ENCODE data around the gene FAM118A.
A peak's percentile ranks its signal among the peaks of the same experiment; 100 is the strongest.

Gene FAM118A

DNA sequence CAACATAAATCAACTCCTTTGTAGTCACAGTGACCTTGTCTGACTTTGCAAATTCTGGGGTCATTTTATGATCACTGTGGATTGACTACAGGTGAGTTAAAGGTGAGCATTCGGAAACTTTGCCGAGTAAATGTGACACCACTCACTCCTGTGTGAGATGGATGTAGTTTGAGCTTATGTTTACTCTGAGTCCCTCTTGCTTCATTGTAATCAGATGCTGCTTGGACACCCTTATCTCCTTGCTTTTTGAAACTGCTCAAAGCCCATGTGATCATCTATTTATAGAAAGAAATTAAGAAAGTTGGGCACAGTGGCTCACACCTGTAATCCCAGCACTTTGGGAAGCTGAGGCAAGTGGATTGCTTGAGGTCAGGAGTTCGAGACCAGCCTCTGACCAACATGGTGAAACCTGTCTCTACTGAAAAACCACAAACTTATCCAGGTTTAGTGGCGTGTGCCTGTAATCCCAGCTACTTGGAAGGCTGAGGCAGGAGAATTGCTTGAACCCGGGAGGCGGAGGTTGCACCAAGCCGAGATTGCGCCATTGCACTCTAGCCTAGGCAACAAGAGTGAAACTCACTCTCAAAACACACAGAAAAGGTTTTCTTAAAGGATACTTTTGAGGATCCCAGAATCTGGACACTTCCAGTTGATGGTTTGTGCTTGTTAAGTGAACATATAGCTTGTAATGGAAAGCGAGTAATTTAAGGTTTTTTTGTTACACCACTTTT lies 7.2 kb downstream of the FAM118A start:
- DNase-seq (ENCODE audit: low spot score), result no peak
- TF ChIP-seq, protein P1, sequence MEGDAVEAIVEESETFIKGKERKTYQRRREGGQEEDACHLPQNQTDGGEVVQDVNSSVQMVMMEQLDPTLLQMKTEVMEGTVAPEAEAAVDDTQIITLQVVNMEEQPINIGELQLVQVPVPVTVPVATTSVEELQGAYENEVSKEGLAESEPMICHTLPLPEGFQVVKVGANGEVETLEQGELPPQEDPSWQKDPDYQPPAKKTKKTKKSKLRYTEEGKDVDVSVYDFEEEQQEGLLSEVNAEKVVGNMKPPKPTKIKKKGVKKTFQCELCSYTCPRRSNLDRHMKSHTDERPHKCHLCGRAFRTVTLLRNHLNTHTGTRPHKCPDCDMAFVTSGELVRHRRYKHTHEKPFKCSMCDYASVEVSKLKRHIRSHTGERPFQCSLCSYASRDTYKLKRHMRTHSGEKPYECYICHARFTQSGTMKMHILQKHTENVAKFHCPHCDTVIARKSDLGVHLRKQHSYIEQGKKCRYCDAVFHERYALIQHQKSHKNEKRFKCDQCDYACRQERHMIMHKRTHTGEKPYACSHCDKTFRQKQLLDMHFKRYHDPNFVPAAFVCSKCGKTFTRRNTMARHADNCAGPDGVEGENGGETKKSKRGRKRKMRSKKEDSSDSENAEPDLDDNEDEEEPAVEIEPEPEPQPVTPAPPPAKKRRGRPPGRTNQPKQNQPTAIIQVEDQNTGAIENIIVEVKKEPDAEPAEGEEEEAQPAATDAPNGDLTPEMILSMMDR (IDR thresholded peaks at IDR 0.05; ENCODE audit: borderline replicate concordance, control extremely low read depth, extremely low read depth, insufficient read depth, missing control alignments), result no peak
- in situ Hi-C loops (cut with MboI; ENCODE audit: low sequenced_read_pairs, unreplicated experiment), result no loop called here

DNA sequence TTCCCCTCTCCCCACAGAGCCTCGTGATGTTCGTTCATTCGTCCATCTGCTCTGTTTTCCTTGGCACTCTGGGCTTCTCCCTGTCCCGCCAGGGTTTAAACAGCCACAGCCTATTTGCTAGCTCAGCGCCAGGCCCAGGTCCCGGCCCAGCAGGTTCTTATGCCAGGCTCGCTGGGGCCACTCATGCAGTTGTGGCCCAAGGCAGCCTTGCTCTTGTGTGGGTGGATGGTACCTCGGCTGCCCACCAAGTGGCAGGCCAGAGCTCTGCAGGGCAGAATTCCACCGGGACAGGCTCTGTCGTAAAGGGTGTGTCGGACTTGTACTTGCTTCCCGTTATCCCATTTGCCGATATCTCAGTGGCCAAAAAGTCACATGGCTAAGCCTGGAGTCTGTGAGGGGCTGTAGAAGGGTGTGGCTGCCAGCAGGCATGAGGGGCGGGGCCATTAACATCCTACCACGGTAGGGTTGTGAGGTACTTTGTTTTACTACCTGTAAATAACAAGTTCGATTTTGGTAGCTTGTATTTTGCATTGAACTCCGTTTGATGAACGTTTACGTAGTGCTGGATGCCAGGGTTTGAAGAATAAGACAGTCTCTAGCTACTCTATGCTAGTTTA lies 7.9 kb downstream of the FAM118A start:
- DNase-seq (ENCODE audit: low spot score), result no peak
- in situ Hi-C loops (cut with MboI; ENCODE audit: low sequenced_read_pairs, unreplicated experiment), result no loop called here
- TF ChIP-seq, protein P1 (IDR thresholded peaks at IDR 0.05; ENCODE audit: borderline replicate concordance, control extremely low read depth, extremely low read depth, insufficient read depth, missing control alignments), result no peak

DNA sequence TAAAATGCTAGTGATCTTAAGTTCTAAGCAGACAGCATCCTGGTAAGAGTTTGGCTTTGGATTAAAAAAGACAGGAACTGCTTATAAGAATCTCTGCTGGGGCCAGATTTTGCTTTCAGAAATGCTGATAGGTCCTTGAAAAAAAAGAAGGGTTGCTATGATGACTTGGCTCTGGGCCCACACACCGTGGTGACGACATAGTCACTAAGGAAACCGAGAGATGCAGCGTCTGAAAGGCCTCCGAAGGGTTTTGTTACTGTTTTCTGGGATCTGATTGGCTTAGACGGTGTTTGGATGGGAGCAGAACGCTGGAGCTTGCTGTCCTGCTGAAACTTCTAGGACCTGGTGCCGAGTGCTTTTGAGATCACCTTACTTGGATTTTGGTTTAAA lies 8.4 kb downstream of the FAM118A start:
- DNase-seq (ENCODE audit: low spot score), result peak; percentile 86
- in situ Hi-C loops (cut with MboI; ENCODE audit: low sequenced_read_pairs, unreplicated experiment), result no loop called here
- TF ChIP-seq, protein P1 (IDR thresholded peaks at IDR 0.05; ENCODE audit: borderline replicate concordance, control extremely low read depth, extremely low read depth, insufficient read depth, missing control alignments), result no peak

DNA sequence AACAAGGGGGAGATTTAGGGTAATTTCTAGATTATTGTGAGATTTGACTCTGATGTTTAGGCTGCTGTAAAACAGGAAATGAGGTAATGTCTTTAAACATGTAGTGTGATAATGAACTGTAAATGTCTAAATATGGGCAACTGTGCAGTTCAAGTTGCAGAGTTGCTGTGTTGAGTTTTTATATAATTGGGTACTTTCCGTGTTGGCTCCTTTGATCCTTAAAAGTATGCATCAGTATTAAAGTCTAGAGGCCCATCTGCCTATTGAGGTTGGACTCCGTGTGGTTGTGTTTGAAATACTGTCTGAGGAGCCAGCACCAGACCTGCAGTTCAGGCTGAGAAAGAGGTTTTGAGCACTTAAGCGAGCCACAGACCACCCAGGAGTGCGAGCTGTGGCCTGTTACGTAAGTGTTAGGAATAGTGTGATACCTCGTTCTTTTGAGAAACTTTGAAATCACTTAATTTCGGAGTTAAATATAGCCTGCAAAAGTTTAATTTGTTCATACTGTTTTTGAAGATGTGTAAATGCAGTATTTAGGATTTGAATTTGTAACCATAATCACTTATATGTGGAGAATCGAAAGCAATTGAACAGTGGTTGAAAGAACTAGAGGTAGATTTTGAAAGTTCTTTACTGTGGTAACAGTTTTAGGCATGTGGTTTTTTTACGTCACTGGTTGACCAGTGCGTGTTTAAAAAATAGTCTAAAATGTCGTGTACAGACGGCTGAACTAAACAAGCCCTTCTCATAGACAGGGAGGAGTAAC lies 9.0 kb downstream of the FAM118A start:
- TF ChIP-seq, protein P1 (IDR thresholded peaks at IDR 0.05; ENCODE audit: borderline replicate concordance, control extremely low read depth, extremely low read depth, insufficient read depth, missing control alignments), result no peak
- peak; percentile 68 for DNase-seq (ENCODE audit: low spot score)

DNA sequence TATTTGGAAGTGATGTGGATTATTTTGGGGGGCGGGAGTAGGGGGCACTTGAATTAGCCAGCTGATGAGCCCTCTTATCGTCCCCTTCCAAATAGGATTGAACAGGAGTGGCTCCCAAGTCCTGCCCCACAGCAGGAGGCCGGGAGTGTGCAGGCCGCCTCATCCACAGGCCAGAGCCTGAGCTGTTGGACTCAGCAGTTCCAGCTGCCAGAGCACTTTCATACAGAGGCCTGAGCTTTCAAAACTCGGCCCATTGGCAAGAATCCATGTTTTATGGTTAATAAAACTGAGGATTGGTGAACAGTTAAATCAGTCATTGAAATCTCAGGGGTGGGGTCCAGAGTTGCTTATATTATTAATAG lies 9.6 kb downstream of the FAM118A start:
- TF ChIP-seq, protein P1 (IDR thresholded peaks at IDR 0.05; ENCODE audit: borderline replicate concordance, control extremely low read depth, extremely low read depth, insufficient read depth, missing control alignments), result no peak
- in situ Hi-C loops (cut with MboI; ENCODE audit: low sequenced_read_pairs, unreplicated experiment), result no loop called here
- DNase-seq (ENCODE audit: low spot score), result no peak

More for the DNA sequence above, 9.0 kb downstream of the FAM118A start:
- in situ Hi-C loops (cut with MboI; ENCODE audit: low sequenced_read_pairs, unreplicated experiment), result no loop called here

DNA sequence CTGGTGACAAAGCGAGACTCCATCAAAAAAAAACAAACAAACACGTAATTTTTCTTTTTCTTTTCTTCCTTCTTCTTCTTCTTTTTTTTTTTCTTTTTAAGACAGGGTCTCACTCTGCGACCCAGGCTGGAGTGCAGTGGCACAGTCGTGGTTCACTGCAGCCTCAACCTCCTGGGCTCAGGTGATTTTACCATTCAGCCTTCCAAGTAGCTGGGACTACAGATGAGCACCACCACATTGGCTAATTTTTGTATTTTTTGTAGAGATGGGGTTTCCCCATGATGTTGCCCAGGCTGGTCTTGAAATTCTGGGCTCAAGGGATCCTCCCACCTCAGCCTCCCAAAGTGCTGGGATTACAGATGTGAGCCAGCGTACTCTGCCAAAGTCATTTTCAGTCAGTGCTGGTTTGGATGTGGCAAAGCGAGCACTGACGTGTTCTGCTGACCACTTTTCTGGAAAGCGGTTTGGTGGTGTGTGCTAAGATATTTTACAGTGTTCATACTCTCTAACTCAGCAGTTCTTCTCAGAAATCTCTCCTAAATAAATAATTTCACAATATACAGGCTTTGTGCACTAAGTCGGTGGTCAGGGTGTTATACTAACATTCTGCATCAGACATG lies 10.7 kb downstream of the FAM118A start:
- DNase-seq (ENCODE audit: low spot score), result no peak

More for the DNA sequence above, 10.7 kb downstream of the FAM118A start:
- in situ Hi-C loops (cut with MboI; ENCODE audit: low sequenced_read_pairs, unreplicated experiment), result no loop called here
- TF ChIP-seq, protein P1 (IDR thresholded peaks at IDR 0.05; ENCODE audit: borderline replicate concordance, control extremely low read depth, extremely low read depth, insufficient read depth, missing control alignments), result no peak
